ENCODE results near the gene TRAPPC2B. TPM values are rescaled to one million over a fixed set of nuclear protein-coding genes. Genes with fewer than 3 reads are reported as not detected.

Gene TRAPPC2B
- total and polyA plus RNA-seq, 2 of the 13 experiments (the other 11 are each of a cell fraction or from before 2014, with no cell fraction given): 13.3 to 17.7 TPM

DNA sequence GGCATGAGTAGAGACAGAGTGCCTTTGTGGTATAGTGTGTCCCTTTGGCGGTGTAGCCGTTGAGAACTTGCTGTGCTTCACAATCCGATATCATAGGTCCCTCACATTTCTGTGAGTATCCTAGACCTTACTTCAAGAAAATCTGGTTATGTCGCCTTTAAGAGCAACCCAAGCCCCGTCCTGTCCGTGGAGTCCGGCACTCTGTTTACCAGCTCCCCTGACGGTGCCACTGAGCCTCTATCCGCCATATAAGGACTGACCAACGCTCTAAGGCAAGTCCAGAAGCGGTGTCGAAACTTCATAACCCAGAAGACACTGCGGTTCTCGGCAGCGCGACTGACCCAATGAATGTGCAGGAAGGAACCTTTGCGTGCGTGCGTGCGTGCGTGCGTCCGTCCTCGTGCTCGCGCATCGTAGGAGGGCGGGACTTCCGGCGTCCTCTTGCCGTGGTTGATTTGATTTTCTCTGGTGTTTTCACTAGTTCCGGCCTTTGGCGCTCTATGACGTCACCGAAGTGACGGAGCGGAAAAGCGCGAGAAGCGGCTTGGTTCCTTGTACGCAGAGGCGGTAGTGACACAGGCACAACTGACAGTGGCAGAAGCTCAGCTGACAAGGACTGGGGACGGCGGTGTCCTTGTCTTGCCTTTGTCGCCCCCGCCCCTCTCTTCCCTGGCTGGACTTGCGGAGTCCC lies at the start of gene TRAPPC2B, which contains the start of gene ZNF547 (continued):
- TF ChIP-seq ZNF20 (CRISPR knock-in tag; IDR thresholded peaks at IDR 0.05) (no peak), ZNF329 (CRISPR knock-in tag; IDR thresholded peaks at IDR 0.05; ENCODE audit: low read depth) (no peak), ZNF652 (CRISPR knock-in tag; IDR thresholded peaks at IDR 0.05; ENCODE audit: borderline replicate concordance, low read depth) (no peak), MAZ (IDR thresholded peaks at IDR 0.05; ENCODE audit: borderline replicate concordance, low read depth, low read length) (no peak), MAZ (CRISPR knock-in tag; IDR thresholded peaks at IDR 0.05; ENCODE audit: low read depth) (peak; percentile 73), GTF3A (CRISPR knock-in tag; conservative IDR thresholded peaks at IDR 0.05) (no peak), KLF12 (CRISPR knock-in tag; IDR thresholded peaks at IDR 0.05; ENCODE audit: borderline replicate concordance) (no peak), GATAD1 (CRISPR knock-in tag; IDR thresholded peaks at IDR 0.05) (peak; percentile 95), ZNF75D (CRISPR knock-in tag; IDR thresholded peaks at IDR 0.05; ENCODE audit: borderline replicate concordance) (no peak), NR2F6 (IDR thresholded peaks at IDR 0.05) (no peak), NR2F6 (CRISPR knock-in tag; IDR thresholded peaks at IDR 0.05) (no peak), ATF1 (CRISPR knock-in tag; IDR thresholded peaks at IDR 0.05) (peak; percentile 98), ZHX1 (CRISPR knock-in tag; IDR thresholded peaks at IDR 0.05; ENCODE audit: low read depth) (peak; percentile 99), ZNF724P (CRISPR knock-in tag; IDR thresholded peaks at IDR 0.05; ENCODE audit: borderline replicate concordance) (no peak), ZNF770 (CRISPR knock-in tag; IDR thresholded peaks at IDR 0.05) (no peak), ZNF646 (CRISPR knock-in tag; IDR thresholded peaks at IDR 0.05) (no peak), TCF7 (IDR thresholded peaks at IDR 0.05; ENCODE audit: low read depth) (no peak), ELF3 (CRISPR knock-in tag; IDR thresholded peaks at IDR 0.05) (peak; percentile 88)
- TF ChIP-seq, protein P1, sequence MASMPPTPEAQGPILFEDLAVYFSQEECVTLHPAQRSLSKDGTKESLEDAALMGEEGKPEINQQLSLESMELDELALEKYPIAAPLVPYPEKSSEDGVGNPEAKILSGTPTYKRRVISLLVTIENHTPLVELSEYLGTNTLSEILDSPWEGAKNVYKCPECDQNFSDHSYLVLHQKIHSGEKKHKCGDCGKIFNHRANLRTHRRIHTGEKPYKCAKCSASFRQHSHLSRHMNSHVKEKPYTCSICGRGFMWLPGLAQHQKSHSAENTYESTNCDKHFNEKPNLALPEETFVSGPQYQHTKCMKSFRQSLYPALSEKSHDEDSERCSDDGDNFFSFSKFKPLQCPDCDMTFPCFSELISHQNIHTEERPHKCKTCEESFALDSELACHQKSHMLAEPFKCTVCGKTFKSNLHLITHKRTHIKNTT (CRISPR knock-in tag; IDR thresholded peaks at IDR 0.05): no peak
